Common myeloid progenitor, CD34-positive (primary cell): ENCODE results near the gene CYFIP1.

Experiments used
- CTCF ChIA-PET: fragments of 350-600 bp; sonication (Branson Sonifier 250); formaldehyde crosslinking; loops from one replicate; lab custom pipeline; 2021; ENCODE audit warnings: antibody characterized with exemption; lab: Charles Lee
- POLR2A ChIA-PET: fragments of 350-600 bp; sonication (Branson Sonifier 250); formaldehyde crosslinking; loops from one replicate; lab custom pipeline; 2021; ENCODE audit warnings: antibody characterized with exemption; lab: Charles Lee
- DNase-seq, 3 donors: peaks; one replicate each; pipeline versions ENCODE4 v3.0.0 to v3.0.0-alpha.2; 2013
- H3K27ac ChIP-seq, 2 experiments: 1 replicate in 1 of 2; 2 replicates in 1 of 2; pipeline ENCODE4 v1.7.0; 2013; ENCODE audit warnings: inconsistent platforms in 2 of 2, low read length in 2 of 2, mild to moderate bottlenecking in 2 of 2, low read depth in 1 of 2, moderate library complexity in 1 of 2; ENCODE audit not compliant: severe bottlenecking in 2 of 2, insufficient read depth in 1 of 2, poor library complexity in 1 of 2
- H3K27me3 ChIP-seq, 5 experiments: replicated peaks in 2 of 5; 1 replicate in 3 of 5; 2 replicates in 2 of 5; pipeline versions ENCODE4 v1.6.1 to v1.7.0; 2013; ENCODE audit warnings: low read length in 4 of 5, mild to moderate bottlenecking in 2 of 5, moderate library complexity in 2 of 5, inconsistent platforms in 1 of 5; ENCODE audit not compliant: insufficient read depth in 5 of 5, control insufficient read depth in 4 of 5
- H3K36me3 ChIP-seq, 4 experiments: 1 replicate in 2 of 4; 2 replicates in 2 of 4; pipeline versions ENCODE4 v1.6.1 to v1.7.0; 2013; ENCODE audit warnings: low read length in 3 of 4, control low read depth in 1 of 4, mild to moderate bottlenecking in 1 of 4; ENCODE audit not compliant: control insufficient read depth in 4 of 4, insufficient read depth in 4 of 4
- H3K4me1 ChIP-seq, 4 experiments: 1 replicate in 3 of 4; 2 replicates in 1 of 4; pipeline versions ENCODE4 v1.6.1 to v1.7.1; 2013; ENCODE audit warnings: low read length in 3 of 4, mild to moderate bottlenecking in 3 of 4, control low read depth in 1 of 4, inconsistent platforms in 1 of 4, moderate library complexity in 1 of 4; ENCODE audit not compliant: control insufficient read depth in 4 of 4, insufficient read depth in 4 of 4; ENCODE audit errors: control extremely low read depth in 1 of 4
- H3K4me3 ChIP-seq, 7 experiments: 1 replicate in 4 of 7; 2 replicates in 3 of 7; pipeline versions ENCODE4 v1.5.1 to v1.7.0; 2013; ENCODE audit warnings: mild to moderate bottlenecking in 7 of 7, low read length in 6 of 7, moderate library complexity in 6 of 7, inconsistent platforms in 2 of 7, low read depth in 2 of 7, control low read depth in 1 of 7; ENCODE audit not compliant: insufficient read depth in 4 of 7, control insufficient read depth in 1 of 7; ENCODE audit errors: extremely low read depth in 1 of 7
- H3K9me3 ChIP-seq, 5 experiments: 1 replicate in 4 of 5; 2 replicates in 1 of 5; pipeline versions ENCODE4 v1.6.1 to v1.7.1; 2013; ENCODE audit warnings: low read length in 4 of 5, mild to moderate bottlenecking in 2 of 5, inconsistent platforms in 1 of 5, low read depth in 1 of 5, moderate library complexity in 1 of 5; ENCODE audit not compliant: control insufficient read depth in 4 of 5, insufficient read depth in 2 of 5; ENCODE audit errors: control extremely low read depth in 1 of 5
- WGBS: methylation state at CpG from one replicate; pipeline ENCODE4 v1.1.5; 2013; ENCODE audit not compliant: insufficient coverage; 5-methylcytosine and 5-hydroxymethylcytosine counted together

CYFIP1 gene

GRCh38 chr15:22931784-22932536 lies 48.2 kb downstream of the CYFIP1 start:
- WGBS: 96% methylated on average over 25 of the region's 28 CpGs
- Histone ChIP-seq H3K9me3 (no peaks in the 10 kb centered on the region), H3K27ac (no peak overlapping the region), H3K27me3 (no peaks in the 10 kb centered on the region), H3K4me3 (no peak overlapping the region), H3K36me3 (peaks cover 5 to 51% (median 32%) of the 10 kb centered on the region in 4 experiments), H3K4me1 (peaks cover 0 to 4% (median 1%) of the 10 kb centered on the region in 4 experiments)
- CTCF ChIA-PET: interaction anchor here (0.8 kb wide), 1 partner anchor 18 kb away, joined by 4 read pairs; no protein-coding TSS in a partner anchor
- POLR2A ChIA-PET: no interaction called here
- no peak for DNase-seq

GRCh38 chr15:22930782-22931484 lies 49.2 kb downstream of the CYFIP1 start:
- Histone ChIP-seq H3K27me3 (no peaks in the 10 kb centered on the region), H3K36me3 (peaks cover 5 to 46% (median 31%) of the 10 kb centered on the region in 4 experiments), H3K4me1 (no peaks in the 10 kb centered on the region), H3K4me3 (no peak overlapping the region), H3K27ac (no peak overlapping the region), H3K9me3 (no peaks in the 10 kb centered on the region)
- CTCF ChIA-PET: no interaction called here
- 99% methylated on average over 10 of the region's 10 CpGs for WGBS
- DNase-seq: no peak
- POLR2A ChIA-PET: no interaction called here

- Histone ChIP-seq H3K27me3 (no peaks in the 10 kb centered on the region), H3K36me3 (peaks cover 6 to 45% (median 26%) of the 10 kb centered on the region in 4 experiments), H3K9me3 (no peaks in the 10 kb centered on the region), H3K4me1 (no peaks in the 10 kb centered on the region), H3K4me3 (no peak overlapping the region), H3K27ac (no peak overlapping the region)
- CTCF ChIA-PET: no interaction called here
- POLR2A ChIA-PET: no interaction called here
- WGBS: 99% methylated on average over 24 of the region's 25 CpGs
- DNase-seq: no peak
Measured at GRCh38 chr15:22927761-22928160, 52.4 kb downstream of the CYFIP1 start.

DNA sequence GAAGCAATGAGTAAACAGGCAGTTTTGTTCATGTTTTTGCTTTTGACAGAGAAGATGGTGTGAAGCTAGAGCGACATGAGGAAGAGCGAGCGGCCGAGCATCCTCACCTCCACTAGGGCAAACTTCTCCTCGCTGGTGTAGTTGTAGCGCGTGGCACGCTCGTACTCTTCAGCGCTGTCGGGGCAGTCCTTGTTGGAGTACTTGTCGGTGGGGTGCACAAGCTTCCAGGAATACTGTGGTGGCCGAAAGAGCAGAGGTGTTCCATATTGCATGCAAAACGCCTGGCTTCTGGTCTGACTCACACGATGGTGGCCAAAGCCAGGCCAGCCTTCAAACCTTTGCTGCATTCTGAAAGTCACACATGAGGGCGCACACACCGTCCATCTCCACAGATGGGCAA lies 54.3 kb downstream of the CYFIP1 start:
- WGBS: 98% methylated on average over 15 of the region's 17 CpGs
- H3K36me3 ChIP-seq: peaks cover 3 to 36% (median 16%) of the 10 kb centered on the region in 4 experiments
- H3K4me1 ChIP-seq: no peaks in the 10 kb centered on the region

GRCh38 chr15:22922003-22922402 lies 58.2 kb downstream of the CYFIP1 start:
- no peak overlapping the region for H3K4me3 ChIP-seq
- H3K27ac ChIP-seq: no peak overlapping the region
- peaks cover 2 to 49% (median 32%) of the 10 kb centered on the region in 4 experiments for H3K36me3 ChIP-seq
- POLR2A ChIA-PET: no interaction called here
- H3K4me1 ChIP-seq: no peaks in the 10 kb centered on the region
- no peak for DNase-seq
- CTCF ChIA-PET: no interaction called here
- no peaks in the 10 kb centered on the region for H3K27me3 ChIP-seq
- no peaks in the 10 kb centered on the region for H3K9me3 ChIP-seq
- WGBS: 98% methylated on average over 5 of the region's 5 CpGs

More for the DNA sequence above, 54.3 kb downstream of the CYFIP1 start:
- Histone ChIP-seq H3K27me3 (no peaks in the 10 kb centered on the region), H3K27ac (no peak overlapping the region), H3K9me3 (no peaks in the 10 kb centered on the region), H3K4me3 (no peak overlapping the region)
- ChIA-PET POLR2A (no interaction called here), CTCF (no interaction called here)
- DNase-seq: no peak

DNA sequence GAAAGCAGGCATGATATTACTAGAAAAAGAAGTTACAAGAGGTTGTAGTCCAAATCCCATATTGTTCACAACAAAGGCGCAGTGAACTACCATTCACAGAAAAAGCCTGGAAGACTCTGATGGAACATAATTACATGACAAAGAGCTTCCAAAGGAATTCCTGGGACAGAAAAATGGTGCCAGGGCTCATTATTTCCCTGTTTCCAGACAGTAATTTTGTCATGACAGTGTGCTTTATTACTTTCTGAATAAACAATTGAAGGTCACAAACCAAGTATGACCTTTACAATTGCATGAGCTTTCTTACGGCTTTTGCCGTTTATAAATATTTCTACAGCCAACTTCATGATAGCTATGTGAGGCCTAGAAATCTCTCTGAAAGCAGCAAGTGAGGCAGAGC lies 61.0 kb downstream of the CYFIP1 start:
- H3K4me1 ChIP-seq: no peaks in the 10 kb centered on the region
- H3K4me3 ChIP-seq: no peak overlapping the region
- ChIA-PET CTCF (no interaction called here), POLR2A (no interaction called here)
- WGBS: 85% methylated on average over 3 of the region's 3 CpGs
- H3K27ac ChIP-seq: no peak overlapping the region
- no peaks in the 10 kb centered on the region for H3K9me3 ChIP-seq
- DNase-seq: no peak
- peaks cover 2 to 57% (median 37%) of the 10 kb centered on the region in 4 experiments for H3K36me3 ChIP-seq
- no peaks in the 10 kb centered on the region for H3K27me3 ChIP-seq

- Histone ChIP-seq H3K4me1 (no peaks in the 10 kb centered on the region), H3K27ac (no peak overlapping the region), H3K36me3 (peaks cover 2 to 62% (median 38%) of the 10 kb centered on the region in 4 experiments), H3K9me3 (no peaks in the 10 kb centered on the region), H3K27me3 (no peaks in the 10 kb centered on the region), H3K4me3 (no peak overlapping the region)
- POLR2A ChIA-PET: no interaction called here
- CTCF ChIA-PET: interaction anchor here (1.4 kb wide), 1 partner anchor 17 kb away, joined by 4 read pairs; no protein-coding TSS in a partner anchor
- WGBS: over 99% methylated on average over 21 of the region's 25 CpGs
- no peak for DNase-seq
Measured at GRCh38 chr15:22918596-22919140, 61.5 kb downstream of the CYFIP1 start.
